ENCODE measurements around the gene ACER2. TPM values are rescaled to one million over a fixed set of nuclear protein-coding genes. Genes with fewer than 3 reads are reported as not detected.

The ACER2 gene
- total and polyA plus RNA-seq, 2 of the 8 experiments (the other 6 are each of a cell fraction or from before 2014, with no cell fraction given), result 7.4 to 8.8 TPM

DNA sequence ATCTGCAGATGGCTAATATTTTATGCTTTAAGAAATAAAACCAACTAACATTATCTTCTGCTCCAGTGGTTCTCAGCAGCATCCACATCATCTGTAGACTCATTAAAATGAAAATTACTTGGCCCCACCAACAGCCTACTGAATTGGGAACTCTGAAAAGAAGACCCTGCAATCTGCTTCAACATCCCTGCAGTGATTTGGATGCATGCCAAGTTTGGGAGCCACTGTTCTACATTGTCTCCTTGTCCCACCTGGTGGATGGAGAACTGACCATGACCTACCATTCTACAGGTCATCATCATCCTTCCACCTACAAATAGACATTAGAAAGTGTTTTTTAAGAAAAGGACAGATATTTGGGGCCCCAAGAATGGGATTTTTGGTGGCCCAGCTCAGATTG is 71.1 kb downstream of the ACER2 start (continued):
- TF ChIP-seq, protein P1, sequence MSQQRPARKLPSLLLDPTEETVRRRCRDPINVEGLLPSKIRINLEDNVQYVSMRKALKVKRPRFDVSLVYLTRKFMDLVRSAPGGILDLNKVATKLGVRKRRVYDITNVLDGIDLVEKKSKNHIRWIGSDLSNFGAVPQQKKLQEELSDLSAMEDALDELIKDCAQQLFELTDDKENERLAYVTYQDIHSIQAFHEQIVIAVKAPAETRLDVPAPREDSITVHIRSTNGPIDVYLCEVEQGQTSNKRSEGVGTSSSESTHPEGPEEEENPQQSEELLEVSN (IDR thresholded peaks at IDR 0.05), result no peak
- TF ChIP-seq CBX5 (IDR thresholded peaks at IDR 0.05; ENCODE audit: low read depth, low read length), result no peak
- TF ChIP-seq HDAC6 (IDR thresholded peaks at IDR 0.05; ENCODE audit: low read depth, low read length), result no peak
- no peak for TF ChIP-seq ASH2L (IDR thresholded peaks at IDR 0.05; ENCODE audit: low read length)
- TF ChIP-seq BACH1 (IDR thresholded peaks at IDR 0.05; ENCODE audit: low read length), result no peak
- TF ChIP-seq RNF2 (IDR thresholded peaks at IDR 0.05; ENCODE audit: borderline replicate concordance, low read depth, low read length, missing control alignments, poor library complexity, severe bottlenecking), result no peak

All from H1 (cell line).